Ishikawa (cell line): ENCODE results near the gene ASB16.

Experiments
- CEBPB ChIP-seq: IDR thresholded peaks from 2 replicates; pipeline ENCODE4 v1.6.1; 2012
- NFIC ChIP-seq: IDR thresholded peaks from 2 replicates; pipeline ENCODE4 v1.6.1; 2012
- YY1 ChIP-seq: IDR thresholded peaks from 2 replicates; pipeline ENCODE4 v1.6.1; 2012; ENCODE audit warnings: low read depth
- TF ChIP-seq, protein P1 (sequence below): IDR thresholded peaks from 2 replicates; pipeline ENCODE4 v1.6.1; 2012; ENCODE audit warnings: low read depth, mild to moderate bottlenecking

DNA sequence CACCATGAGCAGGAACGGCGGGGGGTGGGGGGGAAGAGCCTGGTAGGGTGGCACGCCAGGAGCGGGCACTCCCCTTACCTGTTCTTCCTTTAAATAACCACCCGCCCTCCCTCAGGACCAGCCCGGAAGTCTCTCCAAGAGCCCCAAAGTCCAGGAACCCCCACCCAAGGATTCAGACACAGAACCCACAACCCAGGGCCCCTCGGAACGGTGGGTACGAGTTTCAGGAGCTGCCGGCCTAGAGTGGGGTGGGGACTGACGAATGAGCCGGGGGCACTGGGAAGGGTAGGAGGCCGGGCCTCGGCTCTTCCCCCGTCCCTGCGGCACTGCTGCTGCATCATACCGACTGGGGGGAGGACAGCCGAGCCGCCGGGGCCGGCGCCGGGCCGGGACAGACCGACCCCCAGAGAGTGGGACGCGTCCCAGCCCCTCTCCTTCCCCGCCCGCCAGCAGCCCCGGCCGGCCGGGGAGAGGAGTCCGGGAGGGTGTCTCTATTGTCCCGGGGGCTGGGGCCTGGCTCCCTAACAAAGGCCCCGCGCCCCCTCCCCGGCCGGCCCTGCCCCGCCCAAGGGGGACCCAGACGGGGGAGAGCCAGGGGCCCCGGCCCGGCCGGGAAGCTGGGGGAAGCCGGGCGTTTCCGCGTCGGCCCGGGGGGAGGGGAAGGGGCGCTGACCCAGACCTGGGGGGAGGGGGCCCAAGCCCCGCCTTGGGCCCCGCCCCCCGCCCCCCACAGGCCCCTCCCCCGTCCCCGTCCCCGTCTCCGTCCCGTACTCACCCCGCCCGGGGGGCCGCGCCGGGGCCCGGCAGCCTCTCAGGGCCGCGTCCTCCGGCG lies 28.4 kb downstream of the ASB16 start:
- no peak for TF ChIP-seq NFIC
- TF ChIP-seq, protein P1, sequence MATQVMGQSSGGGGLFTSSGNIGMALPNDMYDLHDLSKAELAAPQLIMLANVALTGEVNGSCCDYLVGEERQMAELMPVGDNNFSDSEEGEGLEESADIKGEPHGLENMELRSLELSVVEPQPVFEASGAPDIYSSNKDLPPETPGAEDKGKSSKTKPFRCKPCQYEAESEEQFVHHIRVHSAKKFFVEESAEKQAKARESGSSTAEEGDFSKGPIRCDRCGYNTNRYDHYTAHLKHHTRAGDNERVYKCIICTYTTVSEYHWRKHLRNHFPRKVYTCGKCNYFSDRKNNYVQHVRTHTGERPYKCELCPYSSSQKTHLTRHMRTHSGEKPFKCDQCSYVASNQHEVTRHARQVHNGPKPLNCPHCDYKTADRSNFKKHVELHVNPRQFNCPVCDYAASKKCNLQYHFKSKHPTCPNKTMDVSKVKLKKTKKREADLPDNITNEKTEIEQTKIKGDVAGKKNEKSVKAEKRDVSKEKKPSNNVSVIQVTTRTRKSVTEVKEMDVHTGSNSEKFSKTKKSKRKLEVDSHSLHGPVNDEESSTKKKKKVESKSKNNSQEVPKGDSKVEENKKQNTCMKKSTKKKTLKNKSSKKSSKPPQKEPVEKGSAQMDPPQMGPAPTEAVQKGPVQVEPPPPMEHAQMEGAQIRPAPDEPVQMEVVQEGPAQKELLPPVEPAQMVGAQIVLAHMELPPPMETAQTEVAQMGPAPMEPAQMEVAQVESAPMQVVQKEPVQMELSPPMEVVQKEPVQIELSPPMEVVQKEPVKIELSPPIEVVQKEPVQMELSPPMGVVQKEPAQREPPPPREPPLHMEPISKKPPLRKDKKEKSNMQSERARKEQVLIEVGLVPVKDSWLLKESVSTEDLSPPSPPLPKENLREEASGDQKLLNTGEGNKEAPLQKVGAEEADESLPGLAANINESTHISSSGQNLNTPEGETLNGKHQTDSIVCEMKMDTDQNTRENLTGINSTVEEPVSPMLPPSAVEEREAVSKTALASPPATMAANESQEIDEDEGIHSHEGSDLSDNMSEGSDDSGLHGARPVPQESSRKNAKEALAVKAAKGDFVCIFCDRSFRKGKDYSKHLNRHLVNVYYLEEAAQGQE: no peak
- TF ChIP-seq CEBPB: no peak
- no peak for TF ChIP-seq YY1
